Measurements from ENCODE around the gene HBM. TPM values are rescaled to one million over a fixed set of nuclear protein-coding genes. Genes with fewer than 3 reads are reported as not detected.
"Not testable (repeated sequence)": the region's sequence is repeated elsewhere in the genome, so short reads cannot be mapped to it uniquely, and the experiment has no call there.

The HBM gene
- polyA plus RNA-seq, 1 donor (not counting 4 experiments of a cell fraction or from before 2014, with no cell fraction given): not detected

GRCh38 chr16:120756-121155 lies 45.0 kb upstream of the HBM start:
- Histone ChIP-seq H3K4me3 (ENCODE audit: control insufficient read depth in 2 of 3, extremely low read depth in 1 of 3, insufficient read depth in 2 of 3, low read depth in 1 of 3, low read length in 3 of 3) (no peak overlapping the region), H3K9me3 (ENCODE audit: control insufficient read depth, low read depth, low read length) (no peaks in the 10 kb centered on the region), H4K20me1 (ENCODE audit: control insufficient read depth, extremely low read depth, insufficient read depth, low read length) (peaks cover 5% of the 10 kb centered on the region), H3K36me3 (ENCODE audit: control insufficient read depth in 2 of 2, extremely low read depth in 1 of 2, insufficient read depth in 2 of 2, low read length in 2 of 2) (peaks cover 9 to 13% of the 10 kb centered on the region in 2 experiments), H3K9me1 (ENCODE audit: control insufficient read depth, extremely low read depth, insufficient read depth, low read length) (no peaks in the 10 kb centered on the region), H3K27ac (ENCODE audit: control insufficient read depth, insufficient read depth, low read length) (no peak overlapping the region), H3K4me2 (ENCODE audit: control insufficient read depth, extremely low read depth, insufficient read depth, low read depth, low read length) (no peak overlapping the region), H2AFZ (ENCODE audit: control insufficient read depth, low read length) (no peak overlapping the region), H3K4me1 (ENCODE audit: control insufficient read depth, extremely low read depth, insufficient read depth, low read length) (no peaks in the 10 kb centered on the region), H3K27me3 (ENCODE audit: control insufficient read depth, extremely low read depth, insufficient read depth, low read length) (no peaks in the 10 kb centered on the region), H3K9ac (ENCODE audit: control insufficient read depth, extremely low read depth, insufficient read depth, low read length) (no peak overlapping the region), H3K79me2 (ENCODE audit: control insufficient read depth, insufficient read depth, low read length) (no peaks in the 10 kb centered on the region)
- FAIRE-seq (no peak), DNase-seq (ENCODE audit: low read depth, low spot score) (no peak)
- TF ChIP-seq CTCF (optimal IDR thresholded peaks at IDR 0.05 in 1 of 3, IDR thresholded peaks at IDR 0.05 in 1 of 3, conservative IDR thresholded peaks at IDR 0.05 in 1 of 3; ENCODE audit: extremely low read depth in 1 of 3, insufficient read depth in 2 of 3, low read length in 3 of 3) (no peak), EZH2 (IDR thresholded peaks at IDR 0.05; ENCODE audit: low read length) (no peak)
- dilution Hi-C loops (cut with MboI; ENCODE audit: extremely low pct_ligation_motif_present, low sequenced_read_pairs): no loop called here

- Histone ChIP-seq H3K4me3 (ENCODE audit: control insufficient read depth in 2 of 3, extremely low read depth in 1 of 3, insufficient read depth in 2 of 3, low read depth in 1 of 3, low read length in 3 of 3) (no peak overlapping the region), H3K79me2 (ENCODE audit: control insufficient read depth, insufficient read depth, low read length) (no peaks in the 10 kb centered on the region), H3K27me3 (ENCODE audit: control insufficient read depth, extremely low read depth, insufficient read depth, low read length) (no peaks in the 10 kb centered on the region), H2AFZ (ENCODE audit: control insufficient read depth, low read length) (no peak overlapping the region), H3K4me1 (ENCODE audit: control insufficient read depth, extremely low read depth, insufficient read depth, low read length) (no peaks in the 10 kb centered on the region), H3K9me3 (ENCODE audit: control insufficient read depth, low read depth, low read length) (no peaks in the 10 kb centered on the region), H3K36me3 (ENCODE audit: control insufficient read depth in 2 of 2, extremely low read depth in 1 of 2, insufficient read depth in 2 of 2, low read length in 2 of 2) (peaks cover 8% of the 10 kb centered on the region in 2 experiments), H4K20me1 (ENCODE audit: control insufficient read depth, extremely low read depth, insufficient read depth, low read length) (peaks cover 5% of the 10 kb centered on the region), H3K9ac (ENCODE audit: control insufficient read depth, extremely low read depth, insufficient read depth, low read length) (no peak overlapping the region), H3K27ac (ENCODE audit: control insufficient read depth, insufficient read depth, low read length) (no peak overlapping the region), H3K9me1 (ENCODE audit: control insufficient read depth, extremely low read depth, insufficient read depth, low read length) (no peaks in the 10 kb centered on the region), H3K4me2 (ENCODE audit: control insufficient read depth, extremely low read depth, insufficient read depth, low read depth, low read length) (no peak overlapping the region)
- DNase-seq (ENCODE audit: low read depth, low spot score) (no peak), FAIRE-seq (no peak)
- TF ChIP-seq CTCF (optimal IDR thresholded peaks at IDR 0.05 in 1 of 3, IDR thresholded peaks at IDR 0.05 in 1 of 3, conservative IDR thresholded peaks at IDR 0.05 in 1 of 3; ENCODE audit: extremely low read depth in 1 of 3, insufficient read depth in 2 of 3, low read length in 3 of 3) (no peak), EZH2 (IDR thresholded peaks at IDR 0.05; ENCODE audit: low read length) (no peak)
- dilution Hi-C loops (cut with MboI; ENCODE audit: extremely low pct_ligation_motif_present, low sequenced_read_pairs): no loop called here
These were observed 43.4 kb upstream of the HBM start for GRCh38 chr16:122361-122760.

- H3K79me2 ChIP-seq (ENCODE audit: control insufficient read depth, insufficient read depth, low read length); H3K4me1 ChIP-seq (ENCODE audit: control insufficient read depth, extremely low read depth, insufficient read depth, low read length); H3K4me3 ChIP-seq (ENCODE audit: control insufficient read depth in 2 of 3, extremely low read depth in 1 of 3, insufficient read depth in 2 of 3, low read depth in 1 of 3, low read length in 3 of 3); H3K9me1 ChIP-seq (ENCODE audit: control insufficient read depth, extremely low read depth, insufficient read depth, low read length); H3K9me3 ChIP-seq (ENCODE audit: control insufficient read depth, low read depth, low read length); H3K27me3 ChIP-seq (ENCODE audit: control insufficient read depth, extremely low read depth, insufficient read depth, low read length); dilution Hi-C loops (cut with MboI; ENCODE audit: extremely low pct_ligation_motif_present, low sequenced_read_pairs); FAIRE-seq; H3K4me2 ChIP-seq (ENCODE audit: control insufficient read depth, extremely low read depth, insufficient read depth, low read depth, low read length); H3K27ac ChIP-seq (ENCODE audit: control insufficient read depth, insufficient read depth, low read length); H3K36me3 ChIP-seq (ENCODE audit: control insufficient read depth in 2 of 2, extremely low read depth in 1 of 2, insufficient read depth in 2 of 2, low read length in 2 of 2); DNase-seq (ENCODE audit: low read depth, low spot score); H3K9ac ChIP-seq (ENCODE audit: control insufficient read depth, extremely low read depth, insufficient read depth, low read length); H4K20me1 ChIP-seq (ENCODE audit: control insufficient read depth, extremely low read depth, insufficient read depth, low read length); H2AFZ ChIP-seq (ENCODE audit: control insufficient read depth, low read length): not testable (repeated sequence)
These were observed 42.0 kb upstream of the HBM start for GRCh38 chr16:123558-124350.

All from keratinocyte (primary cell).